HPDE6-E6E7 (cell line): ENCODE measurements around the gene LGALS12.
A peak's percentile ranks its signal among the peaks of the same experiment; 100 is the strongest.
"Not testable (repeated sequence)": the region's sequence is repeated elsewhere in the genome, so short reads cannot be mapped to it uniquely, and the experiment has no call there.

Experiments
- DNase-seq: peaks from one replicate; pipeline ENCODE4 v3.0.0; 2011; ENCODE audit warnings: missing footprints; ENCODE audit errors: extremely low spot score

LGALS12 gene

DNA sequence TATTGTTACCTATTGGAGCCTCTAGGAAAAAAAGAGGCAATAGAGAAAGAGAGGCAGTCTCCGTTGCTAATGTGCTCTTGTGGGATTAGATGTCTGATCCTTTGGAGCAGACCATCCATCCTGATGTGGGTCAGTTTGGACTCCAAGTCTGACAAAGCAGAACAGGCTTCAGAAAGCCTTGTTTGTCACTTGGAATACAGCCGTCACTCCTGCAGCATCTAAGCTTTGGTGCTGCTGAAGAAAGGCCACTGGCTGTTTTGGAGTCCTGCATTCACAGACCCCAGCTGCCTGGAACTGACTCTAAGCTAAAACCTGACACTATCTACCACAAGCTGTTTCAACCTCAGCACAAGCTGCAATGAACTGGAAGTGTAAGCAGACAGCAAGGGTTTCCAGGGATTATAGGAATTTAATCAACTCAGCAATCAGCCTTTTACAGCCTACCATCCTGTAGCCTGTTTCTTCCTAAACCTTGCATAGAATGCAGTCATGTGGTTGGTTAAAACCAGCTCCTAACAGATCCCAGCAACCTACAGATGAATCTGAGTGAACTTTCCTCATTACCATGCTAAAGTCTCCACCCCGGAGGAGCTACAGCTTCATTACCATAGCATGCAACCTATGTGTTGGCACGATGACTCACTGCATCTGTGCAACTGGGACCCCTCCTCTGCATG lies 27.1 kb downstream of the LGALS12 start:
- no peak for DNase-seq

GRCh38 chr11:63534076-63534475 lies 28.2 kb downstream of the LGALS12 start:
- no peak for DNase-seq

- DNase-seq: no peak
Observed at GRCh38 chr11:63534895-63535461, 29.1 kb downstream of the LGALS12 start.

GRCh38 chr11:63535734-63536133 lies 29.9 kb downstream of the LGALS12 start:
- no peak for DNase-seq

DNA sequence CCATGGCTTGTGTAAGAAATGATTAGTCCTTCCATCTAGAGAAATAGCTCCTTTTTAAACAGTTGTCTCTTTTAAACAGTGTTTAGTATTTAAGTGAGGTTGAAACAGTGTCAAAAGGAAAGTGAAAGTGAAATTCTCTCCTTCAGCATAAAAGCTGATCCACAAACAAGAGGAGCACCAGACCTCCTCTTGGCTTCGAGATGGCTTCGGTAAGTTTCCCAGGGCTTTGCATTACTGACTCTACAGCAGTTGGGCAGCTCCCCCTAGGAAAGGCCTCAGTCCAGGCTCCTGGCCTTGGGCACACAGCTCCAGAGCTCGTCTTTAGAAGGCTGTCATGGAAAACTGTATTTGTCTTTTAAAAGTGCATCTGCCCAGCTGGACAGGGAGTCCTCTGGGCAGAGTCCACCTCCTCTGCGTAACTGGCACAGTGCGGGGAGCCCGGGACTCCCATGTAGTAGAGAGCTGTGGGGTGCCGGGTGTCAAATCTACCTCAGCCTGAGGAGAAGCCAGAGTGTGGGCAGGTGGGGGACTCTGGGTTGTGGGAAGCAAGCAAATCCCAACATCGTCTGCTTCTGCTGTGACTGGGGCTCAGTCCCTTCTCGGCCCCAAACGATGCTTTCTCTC lies 30.9 kb downstream of the LGALS12 start, which contains the start of gene PLAAT4:
PLAAT4 (plus strand) TSS at position 140 of the 624 bp plus-strand sequence; CDS start at position 201, 61 bp downstream.
- peak; percentile 53 for DNase-seq

- DNase-seq: no peak
Observed at GRCh38 chr11:63537293-63538101, 31.6 kb downstream of the LGALS12 start.

GRCh38 chr11:63542506-63542905 lies 36.6 kb downstream of the LGALS12 start:
- DNase-seq: not testable (repeated sequence)

DNA sequence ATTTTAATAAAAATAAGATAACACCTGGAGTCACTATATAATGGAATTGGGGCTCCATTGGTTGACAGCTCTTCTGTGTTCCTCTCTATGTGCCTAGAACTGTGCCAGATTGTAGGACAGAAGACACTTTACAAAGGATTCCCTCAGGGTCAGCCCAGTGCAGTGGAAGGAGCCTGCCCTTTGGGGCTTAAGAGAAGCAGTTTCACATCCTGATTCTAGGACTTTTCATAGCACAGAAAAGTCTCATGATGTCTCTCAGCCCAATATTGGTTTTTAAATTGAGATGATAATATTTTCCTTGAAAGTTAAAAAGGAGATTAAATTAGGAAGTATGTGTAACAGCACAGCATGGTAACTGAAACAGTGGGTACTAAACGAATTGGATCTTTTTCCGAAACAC lies 37.8 kb downstream of the LGALS12 start:
- DNase-seq: no peak

- no peak for DNase-seq
Observed at GRCh38 chr11:63547061-63547460, 41.2 kb downstream of the LGALS12 start.

GRCh38 chr11:63548178-63548577 lies 42.3 kb downstream of the LGALS12 start:
- DNase-seq: no peak

GRCh38 chr11:63549411-63549810 lies 43.5 kb downstream of the LGALS12 start:
- no peak for DNase-seq

DNA sequence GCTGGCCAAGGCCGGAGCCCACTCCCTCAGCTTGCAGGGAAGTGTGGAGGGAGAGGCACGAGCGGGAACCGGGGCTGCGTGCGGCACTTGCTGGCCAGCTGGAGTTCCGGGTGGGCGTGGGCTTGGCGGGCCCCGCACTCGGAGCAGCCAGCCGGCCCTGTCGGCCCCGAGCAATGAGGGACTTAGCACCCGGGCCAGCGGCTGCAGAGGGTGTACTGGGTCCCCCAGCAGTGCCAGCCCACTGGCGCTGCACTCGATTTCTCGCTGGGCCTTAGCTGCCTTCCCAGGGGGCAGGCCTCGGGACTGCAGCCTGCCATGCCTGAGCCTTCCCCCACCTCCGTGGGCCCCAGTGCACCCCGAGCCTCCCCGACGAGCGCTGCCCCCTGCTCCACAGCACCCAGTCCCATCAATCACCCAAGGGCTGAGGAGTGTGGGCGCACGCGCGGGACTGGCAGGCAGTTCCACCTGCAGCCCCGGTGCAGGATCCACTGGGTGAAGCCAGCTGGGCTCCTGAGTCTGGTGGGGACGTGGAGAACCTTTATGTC lies 44.3 kb downstream of the LGALS12 start:
- DNase-seq: not testable (repeated sequence)

DNA sequence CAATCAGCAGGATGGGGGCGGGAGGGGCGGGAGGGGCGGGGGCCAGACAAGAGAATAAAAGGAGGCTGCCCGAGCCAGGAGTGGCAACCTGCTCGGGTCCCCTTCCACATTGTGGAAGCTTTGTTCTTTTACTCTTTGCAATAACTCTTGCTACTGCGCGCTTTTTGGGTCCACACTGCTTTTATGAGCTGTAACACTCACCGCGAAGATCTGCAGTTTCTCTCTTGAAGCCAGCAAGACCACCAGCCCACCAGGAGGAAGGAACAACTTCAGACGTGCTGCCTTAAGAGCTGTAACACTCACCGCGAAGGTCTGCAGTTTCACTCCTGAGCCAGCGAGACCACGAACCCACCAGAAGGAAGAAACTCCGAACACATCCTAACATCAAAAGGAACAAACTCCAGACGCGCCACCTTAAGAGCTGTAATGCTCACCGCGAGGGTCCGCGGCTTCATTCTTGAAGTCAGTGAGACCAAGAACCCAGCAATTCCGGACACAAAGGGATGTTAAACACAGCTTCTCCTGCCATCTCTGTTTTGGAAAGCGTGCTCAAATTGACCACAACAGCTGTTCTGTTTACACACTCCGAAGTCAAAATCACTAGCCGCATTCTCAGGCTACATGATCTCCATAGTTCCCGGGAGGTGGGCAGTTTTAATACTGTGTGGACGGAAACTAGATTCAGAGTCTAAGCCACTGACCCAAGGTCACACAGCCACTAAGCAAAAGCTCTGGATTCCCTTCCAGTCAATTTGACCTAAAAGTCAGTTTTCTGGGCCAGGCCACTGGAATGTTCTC lies 45.4 kb downstream of the LGALS12 start:
- DNase-seq: no peak

GRCh38 chr11:63551889-63552266 lies 46.0 kb downstream of the LGALS12 start:
- DNase-seq: no peak

DNA sequence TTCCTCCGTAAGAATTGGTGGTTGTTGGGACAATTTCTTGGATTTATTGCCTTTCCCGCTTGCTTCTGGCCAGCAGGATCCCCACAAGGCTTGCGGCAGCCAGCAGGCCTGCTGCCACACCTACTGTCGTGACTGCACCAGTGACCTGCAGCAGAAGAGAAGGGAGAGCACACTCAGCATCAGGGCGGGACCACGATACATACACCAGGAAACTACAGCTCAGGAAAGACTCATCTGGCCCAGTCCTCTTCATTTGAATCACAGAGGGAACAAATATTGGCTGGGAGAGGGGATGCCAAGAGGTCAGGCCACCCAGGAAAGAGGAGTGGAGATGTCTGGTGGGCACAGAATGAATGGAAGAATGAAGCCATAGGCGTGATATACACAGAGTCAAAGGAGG lies 47.0 kb downstream of the LGALS12 start:
- no peak for DNase-seq

DNA sequence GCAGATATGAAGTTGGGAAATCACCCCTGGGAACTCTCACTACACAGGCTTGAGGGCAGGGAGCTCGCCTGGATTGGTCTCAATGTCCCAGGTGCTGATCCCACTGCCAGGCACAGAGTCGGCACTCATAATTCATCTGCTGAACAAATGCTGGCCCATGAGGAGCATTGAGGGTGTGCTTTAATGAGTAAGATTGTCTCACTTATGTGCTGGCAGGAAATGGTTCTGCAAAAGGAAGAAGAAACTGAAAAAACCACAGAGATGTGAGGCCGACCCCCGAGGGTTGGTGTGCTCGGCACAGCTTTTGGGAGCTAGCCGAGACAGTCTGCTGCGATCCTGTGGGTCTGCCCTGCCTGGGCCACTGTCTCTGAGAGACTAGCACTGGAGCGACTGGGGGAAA lies 47.9 kb downstream of the LGALS12 start:
- no peak for DNase-seq

DNA sequence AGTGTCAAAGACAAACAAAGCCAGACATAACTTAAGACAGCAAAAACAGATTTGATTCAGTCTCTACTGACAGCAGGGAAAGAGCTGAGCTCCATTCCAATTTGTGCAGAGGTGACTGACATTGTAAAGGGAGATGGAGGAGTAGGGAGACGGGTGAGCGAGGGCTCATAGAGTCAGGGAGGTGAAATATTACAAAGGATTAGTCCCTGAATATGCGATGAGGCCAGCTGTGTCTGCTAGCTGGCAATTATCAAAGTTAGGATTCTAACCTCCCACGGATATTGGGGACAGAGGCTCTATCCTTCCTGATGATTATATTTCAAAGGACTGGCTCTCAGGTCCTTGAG lies 49.0 kb downstream of the LGALS12 start:
- no peak for DNase-seq

GRCh38 chr11:63556404-63557013 lies 50.6 kb downstream of the LGALS12 start:
- no peak for DNase-seq

GRCh38 chr11:63557570-63557969 lies 51.7 kb downstream of the LGALS12 start:
- no peak for DNase-seq

GRCh38 chr11:63558459-63559157 lies 52.7 kb downstream of the LGALS12 start:
- DNase-seq: no peak
